Superior temporal gyrus (tissue), 1 donor: ENCODE measurements around the gene SLC2A10.

Experiments used
- DNase-seq: peaks from one replicate; pipeline ENCODE4 v3.0.0-alpha.2; 2016; ENCODE audit errors: extremely low spot score

SLC2A10 gene

GRCh38 chr20:46735436-46735835 is 26.0 kb downstream of the SLC2A10 start:
- no peak for DNase-seq

GRCh38 chr20:46739431-46740213 is 30.2 kb downstream of the SLC2A10 start:
- no peak for DNase-seq

GRCh38 chr20:46740214-46740609 is 30.8 kb downstream of the SLC2A10 start:
- DNase-seq = no peak

GRCh38 chr20:46741924-46742668 is 32.6 kb downstream of the SLC2A10 start:
- no peak for DNase-seq

GRCh38 chr20:46742669-46743045 is 33.2 kb downstream of the SLC2A10 start:
- no peak for DNase-seq

GRCh38 chr20:46743088-46743487 is 33.6 kb downstream of the SLC2A10 start:
- no peak for DNase-seq

GRCh38 chr20:46746956-46747526 is 37.6 kb downstream of the SLC2A10 start:
- DNase-seq = no peak

- no peak for DNase-seq
Observed at GRCh38 chr20:46749147-46749546, 39.7 kb downstream of the SLC2A10 start.

- no peak for DNase-seq
Observed at GRCh38 chr20:46751856-46752255, 42.4 kb downstream of the SLC2A10 start.

- DNase-seq = peak; percentile 84
Observed at GRCh38 chr20:46752728-46753127, 43.3 kb downstream of the SLC2A10 start.

- no peak for DNase-seq
Observed at GRCh38 chr20:46755483-46756413, 46.3 kb downstream of the SLC2A10 start.

- DNase-seq = no peak
Observed at GRCh38 chr20:46756419-46756818, 47.0 kb downstream of the SLC2A10 start.

- no peak for DNase-seq
Observed at GRCh38 chr20:46757135-46757534, 47.7 kb downstream of the SLC2A10 start.

GRCh38 chr20:46757754-46758678 is 48.6 kb downstream of the SLC2A10 start:
- DNase-seq = peak; percentile 70

- no peak for DNase-seq
Observed at GRCh38 chr20:46758929-46759669, 49.6 kb downstream of the SLC2A10 start.

- DNase-seq = no peak
Observed at GRCh38 chr20:46761566-46761965, 52.1 kb downstream of the SLC2A10 start.

GRCh38 chr20:46764068-46764467 is 54.6 kb downstream of the SLC2A10 start:
- DNase-seq = no peak

GRCh38 chr20:46765506-46766120 is 56.2 kb downstream of the SLC2A10 start:
- DNase-seq = no peak

GRCh38 chr20:46767127-46767761 is 57.8 kb downstream of the SLC2A10 start:
- DNase-seq = no peak
